Measurements from ENCODE around the gene RIPPLY1. TPM values are rescaled to one million over a fixed set of nuclear protein-coding genes. Genes with fewer than 3 reads are reported as not detected.

The RIPPLY1 gene
- total RNA-seq, 1 experiment from 2014 or later, result not detected

- Mint-ChIP-seq H3K36me3 (ENCODE audit: insufficient read depth, unreplicated experiment) (peaks cover 17% of the 10 kb centered on the region), H3K4me1 (ENCODE audit: low read depth, unreplicated experiment) (peaks cover 10% of the 10 kb centered on the region), H3K27ac (ENCODE audit: unreplicated experiment) (peak overlapping the region; percentile 84), H3K9me3 (ENCODE audit: unreplicated experiment) (no peaks in the 10 kb centered on the region), H3K27me3 (ENCODE audit: insufficient read depth, unreplicated experiment) (no peaks in the 10 kb centered on the region), H3K4me3 (ENCODE audit: unreplicated experiment) (peak overlapping the region; percentile 50)
- no peak overlapping the region for H3K4me3 ChIP-seq (ENCODE audit: low read depth, low read length)
- H3K27me3 ChIP-seq (replicated peaks; ENCODE audit: control insufficient read depth, insufficient read depth, low read length), result no peaks in the 10 kb centered on the region
- ChIA-PET POLR2A (no interaction called here), CTCF (interaction anchor here (2.1 to 2.4 kb wide), 3 partner anchors 26 to 35 kb away, joined by 8 to 13 read pairs (median 10); no protein-coding TSS in a partner anchor)
- no peak for TF ChIP-seq CTCF (IDR thresholded peaks at IDR 0.05; ENCODE audit: insufficient read depth in 1 of 2, low read depth in 1 of 2, low read length in 1 of 2, severe bottlenecking in 1 of 2, unreplicated experiment in 1 of 2)
- intact Hi-C loops (cut with micrococcal nuclease; ENCODE audit: unreplicated experiment), result loop anchor here (1.0 kb wide), 2 partner anchors 22 to 35 kb away; no protein-coding TSS in a partner anchor
- H3K9me3 ChIP-seq, result no peaks in the 10 kb centered on the region
- H3K4me1 ChIP-seq, result peaks cover 53% of the 10 kb centered on the region
- BruUV-seq (replicated peaks), result no TSS peak
- DNase-seq, result peak; percentile 77 to 87
- H3K36me3 ChIP-seq (ENCODE audit: control insufficient read depth, insufficient read depth, low read length), result peaks cover 1% of the 10 kb centered on the region; the same call in 1 of the 2 replicates
Observed at GRCh38 chrX:106933538-106933961, 30.4 kb upstream of the RIPPLY1 start.

DNA sequence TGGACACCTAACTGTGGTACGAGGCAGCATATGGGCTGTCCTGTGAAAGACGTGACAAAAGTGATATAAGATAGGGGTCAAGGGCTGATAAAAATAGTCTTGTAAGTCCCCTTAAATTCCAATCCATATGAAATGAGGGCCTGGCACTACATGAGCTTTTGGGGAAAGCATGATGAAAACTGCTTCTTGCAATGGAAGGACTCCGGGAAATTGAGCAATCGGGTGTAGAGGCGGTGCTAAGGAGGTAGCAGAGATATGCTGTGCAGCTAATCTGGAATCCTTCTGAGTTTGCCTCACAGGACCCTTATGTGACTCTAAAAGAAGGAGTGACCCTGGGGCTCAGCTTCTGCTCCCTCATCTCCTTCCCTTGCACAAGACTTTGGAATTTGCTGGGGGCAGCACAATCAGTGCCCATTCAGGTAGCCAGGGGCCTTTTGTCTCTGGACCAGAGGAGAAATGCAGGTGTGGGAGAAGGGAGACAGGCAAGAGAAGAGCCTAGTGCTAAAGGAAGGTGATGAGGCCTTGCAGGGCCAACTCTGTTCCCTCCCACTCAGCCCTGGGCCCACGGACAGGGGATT is 29.9 kb upstream of the RIPPLY1 start:
- peaks cover 57% of the 10 kb centered on the region for H3K4me1 ChIP-seq

More for the DNA sequence above, 29.9 kb upstream of the RIPPLY1 start:
- CTCF ChIA-PET, result interaction anchor here (2.1 to 2.4 kb wide), 3 partner anchors 27 to 34 kb away, joined by 8 to 13 read pairs (median 10); no protein-coding TSS in a partner anchor
- Histone ChIP-seq H3K36me3 (ENCODE audit: control insufficient read depth, insufficient read depth, low read length) (peaks cover 1% of the 10 kb centered on the region; the same call in 1 of the 2 replicates), H3K9me3 (no peaks in the 10 kb centered on the region), H3K27me3 (replicated peaks; ENCODE audit: control insufficient read depth, insufficient read depth, low read length) (no peaks in the 10 kb centered on the region), H3K4me3 (ENCODE audit: low read depth, low read length) (no peak overlapping the region)
- no peaks in the 10 kb centered on the region for H3K9me3 Mint-ChIP-seq (ENCODE audit: unreplicated experiment)
- no peaks in the 10 kb centered on the region for H3K27me3 Mint-ChIP-seq (ENCODE audit: insufficient read depth, unreplicated experiment)
- peaks cover 10% of the 10 kb centered on the region for H3K4me1 Mint-ChIP-seq (ENCODE audit: low read depth, unreplicated experiment)
- peak overlapping the region; percentile 84 for H3K27ac Mint-ChIP-seq (ENCODE audit: unreplicated experiment)
- intact Hi-C loops (cut with micrococcal nuclease; ENCODE audit: unreplicated experiment), result loop anchor here (1.0 kb wide), 3 partner anchors 22 to 35 kb away; no protein-coding TSS in a partner anchor
- peak overlapping the region; percentile 50 for H3K4me3 Mint-ChIP-seq (ENCODE audit: unreplicated experiment)
- H3K36me3 Mint-ChIP-seq (ENCODE audit: insufficient read depth, unreplicated experiment), result peaks cover 19% of the 10 kb centered on the region
- TF ChIP-seq CTCF (IDR thresholded peaks at IDR 0.05; ENCODE audit: insufficient read depth in 1 of 2, low read depth in 1 of 2, low read length in 1 of 2, severe bottlenecking in 1 of 2, unreplicated experiment in 1 of 2), result no peak
- POLR2A ChIA-PET, result interaction anchor here (0.7 to 1.1 kb wide), 2 partner anchors 29 to 67 kb away, joined by 3 to 4 read pairs; partner anchors contain the start of gene MORC4
- BruUV-seq (replicated peaks), result no TSS peak
- DNase-seq, result peak; percentile 50 to 69
